ENCODE results near the gene SLC22A23.

GRCh38 chr6:3323148-3323547 lies 133.7 kb downstream of the SLC22A23 start:
- TF ChIP-seq POLR2AphosphoS5 (IDR thresholded peaks at IDR 0.05) (no peak), POLR2A (IDR thresholded peaks at IDR 0.05) (no peak)

Data from sigmoid colon (tissue), 4 donors.